Measurements from ENCODE around the gene CTDSP1.

The CTDSP1 gene
- total RNA-seq, result 18.7 to 108 (median 60.3) reads per million in 18 experiments

DNA sequence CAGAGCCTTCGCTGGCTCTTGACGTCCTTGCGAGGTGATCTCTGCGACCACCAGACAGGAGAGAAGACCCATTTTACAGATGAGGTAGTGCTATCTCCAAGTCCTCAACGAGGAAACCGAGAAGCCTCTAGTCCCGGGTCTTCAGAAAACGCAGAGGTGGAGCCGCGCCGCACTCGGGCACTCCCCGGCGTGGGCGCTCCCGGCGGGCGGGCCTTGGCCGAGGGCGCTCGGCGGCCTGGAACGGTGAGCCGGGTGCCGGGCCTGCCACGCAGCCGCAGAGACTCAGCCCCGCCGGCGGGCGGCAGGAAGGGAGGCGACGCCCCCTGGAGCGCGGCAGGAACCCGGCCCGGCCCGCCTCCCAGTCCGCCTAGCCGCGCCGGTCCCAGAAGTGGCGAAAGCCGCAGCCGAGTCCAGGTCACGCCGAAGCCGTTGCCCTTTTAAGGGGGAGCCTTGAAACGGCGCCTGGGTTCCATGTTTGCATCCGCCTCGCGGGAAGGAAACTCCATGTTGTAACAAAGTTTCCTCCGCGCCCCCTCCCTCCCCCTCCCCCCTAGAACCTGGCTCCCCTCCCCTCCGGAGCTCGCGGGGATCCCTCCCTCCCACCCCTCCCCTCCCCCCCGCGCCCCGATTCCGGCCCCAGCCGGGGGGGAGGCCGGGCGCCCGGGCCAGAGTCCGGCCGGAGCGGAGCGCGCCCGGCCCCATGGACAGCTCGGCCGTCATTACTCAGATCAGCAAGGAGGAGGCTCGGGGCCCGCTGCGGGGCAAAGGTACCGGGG is at the start of gene CTDSP1:
Gene CTDSP1, plus strand, starts transcription at position 478 of the 776 bp plus-strand sequence. Its CDS starts 223 bp downstream, at position 701.
- DNase-seq, result peak; percentile 96 to 97

DNA sequence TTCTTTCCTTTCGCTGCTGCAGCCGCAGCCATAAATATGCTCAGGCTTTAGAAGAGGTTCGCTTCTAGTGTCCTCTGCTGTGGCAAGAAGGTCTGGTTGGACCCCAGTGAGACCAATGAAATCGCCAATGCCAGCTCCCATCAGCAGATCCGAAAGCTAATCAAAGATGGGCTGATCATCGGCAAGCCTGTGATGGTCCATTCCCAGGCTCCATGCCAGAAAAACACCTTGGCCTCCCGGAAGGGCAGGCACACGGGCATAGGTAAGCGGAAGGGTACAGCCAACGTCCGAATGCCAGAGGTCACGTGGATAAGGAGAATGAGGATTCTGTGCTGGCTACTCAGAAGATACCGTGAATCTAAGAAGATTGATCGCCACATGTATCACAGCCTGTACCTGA is 45.6 kb upstream of the CTDSP1 start:
- DNase-seq, result no peak

DNA sequence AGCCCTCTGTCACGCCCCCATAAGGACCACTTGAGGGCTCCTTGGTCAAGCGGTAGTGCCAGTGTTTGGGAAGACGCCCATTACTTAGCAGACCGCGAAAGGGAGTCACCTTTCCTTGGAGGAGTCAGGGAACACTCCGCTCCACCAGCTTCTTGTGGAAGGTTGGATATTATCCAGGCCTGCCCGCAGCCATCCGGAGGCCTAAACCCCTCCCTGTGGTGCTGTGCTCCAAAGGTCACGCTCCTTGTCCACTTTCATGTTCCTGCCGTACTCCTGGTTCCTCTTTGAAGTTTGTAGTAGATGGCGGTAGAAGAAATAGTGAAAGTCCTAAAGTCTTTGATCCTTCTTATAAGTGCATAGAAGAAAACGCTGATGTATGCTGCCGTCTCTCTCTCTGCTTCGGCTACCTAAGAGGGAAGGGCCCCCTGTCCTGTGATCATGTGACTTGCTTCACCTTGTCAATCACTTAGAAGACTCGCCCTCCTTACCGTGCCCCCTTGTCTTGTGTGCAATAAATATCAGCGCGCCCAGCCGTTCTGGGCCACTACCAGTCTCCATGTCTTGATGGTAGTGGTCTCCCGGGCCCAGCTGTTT is 44.7 kb upstream of the CTDSP1 start:
- no peak for DNase-seq

DNA sequence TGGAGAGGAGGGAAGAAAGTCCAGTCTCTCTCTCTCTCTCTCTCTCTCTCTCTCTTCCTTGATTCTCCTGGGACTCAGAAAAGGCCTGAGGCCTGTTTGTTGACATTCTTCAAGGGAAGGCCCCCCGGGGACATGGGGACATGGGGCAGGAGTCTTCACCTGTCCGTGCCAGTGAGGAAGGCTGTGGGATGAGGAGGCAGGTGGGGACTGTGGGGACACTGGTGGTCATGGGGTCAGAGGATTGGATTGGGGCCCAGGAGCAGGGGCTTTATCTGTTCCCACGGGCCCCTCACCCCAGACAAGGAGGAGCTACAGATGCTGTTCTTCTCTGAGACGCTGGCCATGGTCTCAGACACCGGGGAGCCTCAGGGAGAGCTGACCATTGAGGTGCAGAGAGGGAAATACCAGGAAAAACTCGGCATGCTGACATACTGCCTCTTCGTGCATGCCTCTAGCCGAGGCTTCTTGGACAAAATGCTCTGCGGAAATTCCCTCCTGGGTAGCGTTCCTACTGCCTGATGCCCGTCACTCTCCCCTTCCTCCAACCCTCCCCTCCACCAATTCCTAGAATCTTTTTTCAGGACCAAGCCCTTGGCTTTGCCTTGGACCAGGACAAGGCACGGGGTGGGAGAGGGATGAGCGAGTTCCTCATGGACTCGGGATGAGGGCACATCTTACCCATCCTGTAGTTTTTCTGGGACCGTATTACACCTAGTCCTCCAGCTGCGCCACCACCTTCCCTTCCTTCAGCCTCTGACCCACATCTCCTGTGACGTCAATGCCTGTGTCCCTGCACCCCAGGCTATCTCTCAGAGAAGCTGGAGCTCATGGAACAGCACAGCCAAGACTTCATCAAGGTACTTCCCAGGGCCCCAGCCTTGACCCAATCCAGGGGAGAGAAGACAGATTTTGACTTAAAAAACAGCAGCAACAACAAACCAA is 42.2 kb upstream of the CTDSP1 start:
- no peak for DNase-seq

DNA sequence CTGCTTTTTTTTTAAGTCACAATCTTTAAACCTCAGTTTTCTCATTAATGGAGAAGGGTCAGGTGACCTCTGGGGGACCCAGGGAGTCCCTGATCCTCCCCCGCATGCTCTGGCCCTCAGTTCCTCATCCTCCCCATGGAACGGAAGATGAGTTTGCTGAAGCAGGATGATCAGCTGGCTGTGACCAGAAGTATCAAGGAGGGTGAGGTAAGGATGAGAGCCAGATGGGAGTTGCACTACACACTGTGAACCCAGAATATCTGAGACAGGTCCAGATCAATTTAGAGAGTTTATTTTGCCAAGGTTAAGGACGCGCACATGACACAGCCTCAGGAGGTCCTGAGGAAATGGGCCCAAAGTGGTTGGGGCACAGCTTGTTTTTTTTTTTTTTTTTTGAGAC is 39.2 kb upstream of the CTDSP1 start:
- peak; percentile 95 to 97 for DNase-seq

DNA sequence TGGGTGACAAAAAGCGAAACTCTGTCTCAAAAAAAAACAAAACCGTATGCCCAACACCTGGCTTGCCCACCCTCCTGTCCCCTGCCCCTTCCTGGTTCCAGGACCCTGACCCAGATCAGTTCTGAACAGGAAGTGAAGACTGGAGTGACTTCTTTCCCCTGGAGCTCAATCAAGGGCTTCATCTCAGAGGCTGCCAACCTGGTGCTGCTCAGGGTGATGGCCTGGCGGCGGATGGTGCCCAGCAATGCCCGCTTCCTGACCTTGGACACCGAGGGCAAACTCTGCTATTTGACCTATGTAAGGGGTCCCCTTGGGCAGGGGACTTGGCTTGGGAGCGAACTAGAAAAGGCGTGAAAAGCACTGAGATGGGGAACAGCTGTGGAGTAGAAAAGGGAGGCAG is 37.1 kb upstream of the CTDSP1 start:
- no peak for DNase-seq

GRCh38 chr2:218363736-218364135 is 35.9 kb upstream of the CTDSP1 start:
- peak; percentile 41 to 90 for DNase-seq

- DNase-seq, result no peak
These were observed 35.5 kb upstream of the CTDSP1 start for GRCh38 chr2:218364196-218364595.

DNA sequence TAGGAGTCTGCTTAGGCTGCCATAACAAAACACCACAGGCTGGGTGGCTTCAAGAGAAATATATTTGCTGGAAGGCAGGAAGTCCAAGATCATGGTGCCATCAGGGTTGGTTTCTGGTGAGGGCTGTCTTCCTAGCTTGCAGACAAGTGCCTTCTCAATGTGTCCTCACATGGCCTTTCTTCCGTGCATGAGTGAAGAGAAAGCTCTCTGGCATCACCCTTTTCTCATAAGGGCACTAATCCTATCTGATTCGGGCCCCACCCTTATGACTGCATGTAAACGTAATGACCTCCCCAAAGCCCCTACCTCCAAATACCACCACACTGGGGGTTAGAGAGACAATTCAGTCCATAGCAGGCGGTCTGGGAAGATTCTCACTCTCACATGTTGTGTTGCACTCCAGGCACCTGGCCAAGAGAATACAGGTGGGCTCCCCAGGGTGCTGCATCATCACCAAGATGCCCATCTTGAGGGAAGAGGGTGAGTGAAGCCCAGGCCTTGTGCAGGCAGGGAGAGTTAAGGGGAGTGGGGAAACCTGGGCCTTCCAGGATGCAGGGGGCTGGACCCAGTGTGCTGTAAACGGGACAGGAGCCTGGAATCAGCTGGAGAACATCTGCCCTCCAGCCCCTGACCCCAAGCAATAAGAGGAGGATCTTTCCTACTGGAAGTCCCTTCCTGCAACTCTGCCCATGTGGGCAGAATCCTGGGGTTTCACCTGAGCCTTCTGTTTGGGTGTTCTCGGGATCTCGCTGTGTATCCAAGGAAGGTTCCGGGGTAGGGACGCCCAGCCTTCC is 32.9 kb upstream of the CTDSP1 start:
- no peak for DNase-seq

GRCh38 chr2:218367415-218368149 is 32.1 kb upstream of the CTDSP1 start:
- DNase-seq, result peak; percentile 99

GRCh38 chr2:218368150-218368528 is 31.5 kb upstream of the CTDSP1 start:
- no peak for DNase-seq

- peak; percentile 47 to 51 for DNase-seq
These were observed 31.0 kb upstream of the CTDSP1 start for GRCh38 chr2:218368621-218369153.

DNA sequence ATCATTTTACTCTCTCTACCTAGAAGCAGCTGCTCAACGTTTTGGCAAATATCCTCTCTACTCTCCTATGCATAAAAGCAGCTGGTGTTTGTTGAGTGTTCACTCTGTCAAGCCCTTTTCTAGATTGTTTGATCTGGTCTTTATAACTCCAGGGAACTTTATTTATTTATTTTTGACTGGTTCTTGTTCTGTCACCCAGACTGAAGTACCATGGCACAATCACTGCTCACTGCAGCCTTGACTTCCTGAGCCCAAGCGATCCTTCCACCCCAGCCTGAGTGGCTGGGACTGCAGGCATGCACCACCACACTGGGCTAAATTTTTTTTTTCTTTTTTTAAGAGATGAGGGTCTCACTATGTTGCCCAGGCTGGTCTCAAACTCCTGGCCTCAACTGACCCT is 30.3 kb upstream of the CTDSP1 start:
- peak; percentile 43 to 64 for DNase-seq

DNA sequence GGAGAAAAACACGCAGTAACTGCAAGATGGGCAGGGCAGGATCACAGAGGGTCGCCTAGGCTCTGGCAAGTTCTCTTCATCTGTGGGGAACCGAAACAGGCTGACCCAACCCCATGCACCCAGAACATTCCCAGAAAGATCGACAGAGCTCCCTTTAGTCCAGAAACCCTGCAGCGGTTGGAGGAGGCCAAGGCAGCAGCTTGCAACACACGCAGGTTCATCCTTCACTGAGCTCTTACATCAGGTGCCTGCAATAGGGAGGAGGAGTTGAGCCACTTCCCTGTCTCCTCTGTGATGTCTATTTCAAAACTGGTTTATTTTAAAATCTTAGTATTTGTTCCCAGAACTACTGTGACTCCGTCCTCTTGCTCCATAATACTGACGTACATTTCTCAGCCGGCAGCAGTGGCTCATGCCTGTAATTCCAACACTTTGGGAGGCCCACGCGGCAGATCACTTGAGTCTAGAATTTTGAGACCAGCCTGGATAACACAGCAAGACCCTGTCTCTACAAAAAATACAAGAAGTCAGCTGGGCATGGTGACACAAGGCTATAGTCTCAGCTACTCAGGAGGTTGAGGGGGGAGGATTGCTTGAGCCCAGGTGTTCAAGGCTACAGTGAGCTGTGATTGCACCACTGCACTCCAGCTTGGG is 29.1 kb upstream of the CTDSP1 start:
- peak; percentile 97 to 99 for DNase-seq

DNA sequence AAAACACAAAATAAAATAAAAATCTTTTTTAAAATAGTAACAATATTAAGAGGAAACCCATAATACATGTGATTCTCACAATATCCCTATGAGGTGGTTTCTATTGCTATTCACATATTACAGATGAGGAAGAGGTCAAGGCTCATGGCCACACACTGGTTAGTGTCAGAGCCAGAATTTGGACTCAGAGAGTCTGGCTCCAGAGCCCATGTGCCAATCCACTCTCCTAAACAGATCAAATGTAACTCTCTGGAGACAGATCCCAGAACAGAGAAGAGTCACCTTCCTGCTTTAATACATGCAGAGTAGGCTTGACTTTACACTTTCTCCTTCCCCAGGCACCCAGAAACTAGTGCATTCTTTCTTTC is 27.7 kb upstream of the CTDSP1 start:
- peak; percentile 63 to 66 for DNase-seq

DNA sequence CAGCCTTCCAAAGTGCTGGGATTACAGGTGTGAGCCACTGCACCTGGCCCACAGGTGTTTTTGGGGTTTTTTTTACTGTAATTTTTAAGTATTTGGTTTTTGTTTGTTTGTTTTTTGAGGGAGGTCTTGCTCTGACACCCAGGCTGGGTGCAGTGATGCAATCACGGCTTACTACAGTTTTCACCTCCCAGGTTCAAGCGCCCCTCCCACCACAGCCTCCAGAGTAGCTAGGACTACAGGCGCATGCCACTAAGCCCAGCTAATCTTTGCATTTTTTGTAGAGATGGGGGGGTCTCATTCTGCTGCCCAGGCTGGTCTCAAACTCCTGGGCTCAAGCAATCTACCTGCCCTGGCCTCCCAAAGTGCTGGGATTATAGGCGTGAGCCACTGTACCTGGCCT is 24.9 kb upstream of the CTDSP1 start:
- DNase-seq, result no peak

GRCh38 chr2:218375212-218375611 is 24.5 kb upstream of the CTDSP1 start:
- peak in 1 of 2 donors; percentile 38 for DNase-seq

DNA sequence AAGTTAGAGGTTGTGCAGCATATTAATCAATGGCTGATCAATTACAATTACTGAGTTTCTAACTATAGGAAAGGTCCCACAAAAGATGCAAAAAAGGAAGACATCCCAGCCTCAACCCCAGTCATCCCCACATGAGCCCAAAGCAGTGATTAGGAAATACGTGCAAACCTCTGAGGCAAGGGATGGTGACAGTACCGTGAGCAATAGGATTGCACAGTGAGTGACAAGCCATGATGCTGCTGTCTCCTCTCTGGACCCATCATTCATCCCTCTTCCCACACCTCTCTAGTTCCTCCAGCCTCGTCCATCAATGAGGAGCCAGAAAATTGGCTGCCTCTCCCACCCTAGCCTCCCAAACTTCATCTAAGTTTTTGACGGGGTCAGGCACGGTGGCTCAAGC is 21.6 kb upstream of the CTDSP1 start:
- DNase-seq, result peak; percentile 95

- peak; percentile 98 to 99 for DNase-seq
These were observed 17.7 kb upstream of the CTDSP1 start, which contains the start of gene SLC11A1 for GRCh38 chr2:218381916-218382366. TSS of gene SLC11A1 (plus strand) at chr2:218382273. CDS start at chr2:218382369, 96 bp downstream.

GRCh38 chr2:218382785-218383184 is 16.9 kb upstream of the CTDSP1 start:
- DNase-seq, result peak in 1 of 2 donors; percentile 1
